ENCODE data around the gene MACROH2A1. TPM values are rescaled to one million over a fixed set of nuclear protein-coding genes. Genes with fewer than 3 reads are reported as not detected.

Gene MACROH2A1
- polyA plus RNA-seq, 2 of the 4 experiments (the other 2 are of a cell fraction) = 158 to 172 TPM

DNA sequence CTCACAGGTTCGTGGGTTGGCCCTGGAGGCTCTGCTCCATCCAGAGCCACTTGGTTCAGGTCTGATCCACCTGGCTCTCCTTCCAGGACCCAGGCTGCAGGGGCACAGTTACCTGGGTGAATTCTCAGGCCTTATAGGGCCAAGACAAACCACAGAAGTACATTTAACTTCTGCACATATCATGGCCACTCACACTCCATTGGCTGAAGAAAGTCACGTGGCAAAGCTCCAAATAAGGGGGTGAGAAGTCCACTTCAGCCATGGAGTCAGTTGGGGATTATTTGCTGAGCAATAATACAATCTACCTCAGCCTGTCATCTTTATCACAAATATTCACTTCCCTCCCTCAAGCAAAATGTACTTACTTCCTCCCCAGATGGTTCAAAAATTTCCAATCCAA lies 83.6 kb downstream of the MACROH2A1 start:
- FAIRE-seq = no peak
- Histone ChIP-seq H3K4me1 (peaks cover 7% of the 10 kb centered on the region), H3K27ac (no peak overlapping the region), H3K4me2 (no peak overlapping the region), H3K4me3 (no peak overlapping the region), H3K9me3 (no peaks in the 10 kb centered on the region)
- ATAC-seq = no peak
- DNase-seq (ENCODE audit: low read depth in 1 of 2, low spot score in 1 of 2) = no peak
- WGBS (ENCODE audit: missing lambda C conversion rate) = 35% methylated on average over 2 of the region's 2 CpGs
- ChIA-PET CTCF (interaction anchor here (1.5 to 2.2 kb wide), 2 partner anchors 9 to 11 kb away, joined by 4 read pairs; no protein-coding TSS in a partner anchor), POLR2A (no interaction called here)
- no peak for TF ChIP-seq FOXS1 (CRISPR knock-in tag; IDR thresholded peaks at IDR 0.05)
- no peak for TF ChIP-seq HEYL (CRISPR knock-in tag; IDR thresholded peaks at IDR 0.05)
- TF ChIP-seq, protein P1, sequence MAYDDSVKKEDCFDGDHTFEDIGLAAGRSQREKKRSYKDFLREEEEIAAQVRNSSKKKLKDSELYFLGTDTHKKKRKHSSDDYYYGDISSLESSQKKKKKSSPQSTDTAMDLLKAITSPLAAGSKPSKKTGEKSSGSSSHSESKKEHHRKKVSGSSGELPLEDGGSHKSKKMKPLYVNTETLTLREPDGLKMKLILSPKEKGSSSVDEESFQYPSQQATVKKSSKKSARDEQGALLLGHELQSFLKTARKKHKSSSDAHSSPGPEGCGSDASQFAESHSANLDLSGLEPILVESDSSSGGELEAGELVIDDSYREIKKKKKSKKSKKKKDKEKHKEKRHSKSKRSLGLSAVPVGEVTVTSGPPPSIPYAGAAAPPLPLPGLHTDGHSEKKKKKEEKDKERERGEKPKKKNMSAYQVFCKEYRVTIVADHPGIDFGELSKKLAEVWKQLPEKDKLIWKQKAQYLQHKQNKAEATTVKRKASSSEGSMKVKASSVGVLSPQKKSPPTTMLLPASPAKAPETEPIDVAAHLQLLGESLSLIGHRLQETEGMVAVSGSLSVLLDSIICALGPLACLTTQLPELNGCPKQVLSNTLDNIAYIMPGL (CRISPR knock-in tag; IDR thresholded peaks at IDR 0.05; ENCODE audit: borderline replicate concordance) = no peak
- no peak for TF ChIP-seq EHF (CRISPR knock-in tag; IDR thresholded peaks at IDR 0.05)
- no peak for TF ChIP-seq CBX2 (IDR thresholded peaks at IDR 0.05; ENCODE audit: borderline replicate concordance, low read depth)
- TF ChIP-seq, protein P2, sequence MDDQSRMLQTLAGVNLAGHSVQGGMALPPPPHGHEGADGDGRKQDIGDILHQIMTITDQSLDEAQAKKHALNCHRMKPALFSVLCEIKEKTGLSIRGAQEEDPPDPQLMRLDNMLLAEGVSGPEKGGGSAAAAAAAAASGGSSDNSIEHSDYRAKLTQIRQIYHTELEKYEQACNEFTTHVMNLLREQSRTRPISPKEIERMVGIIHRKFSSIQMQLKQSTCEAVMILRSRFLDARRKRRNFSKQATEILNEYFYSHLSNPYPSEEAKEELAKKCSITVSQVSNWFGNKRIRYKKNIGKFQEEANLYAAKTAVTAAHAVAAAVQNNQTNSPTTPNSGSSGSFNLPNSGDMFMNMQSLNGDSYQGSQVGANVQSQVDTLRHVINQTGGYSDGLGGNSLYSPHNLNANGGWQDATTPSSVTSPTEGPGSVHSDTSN (IDR thresholded peaks at IDR 0.05) = no peak
- TF ChIP-seq HOXB5 (CRISPR knock-in tag; IDR thresholded peaks at IDR 0.05) = no peak
- no peak for TF ChIP-seq RFX5 (IDR thresholded peaks at IDR 0.05)
- TF ChIP-seq ESRRA (IDR thresholded peaks at IDR 0.05; ENCODE audit: borderline replicate concordance, low read length) = no peak
- no peak for TF ChIP-seq JUN (IDR thresholded peaks at IDR 0.05)
- TF ChIP-seq MAFK (IDR thresholded peaks at IDR 0.05; ENCODE audit: partially characterized antibody) = no peak
- no peak for TF ChIP-seq RCOR1 (IDR thresholded peaks at IDR 0.05; ENCODE audit: low read depth, low read length)
- no peak for TF ChIP-seq EHMT2 (IDR thresholded peaks at IDR 0.05; ENCODE audit: low read depth)
- no peak for TF ChIP-seq MAZ (IDR thresholded peaks at IDR 0.05; ENCODE audit: borderline replicate concordance, low read depth, low read length)
- TF ChIP-seq NPAS2 (CRISPR knock-in tag; IDR thresholded peaks at IDR 0.05; ENCODE audit: borderline replicate concordance) = no peak
- TF ChIP-seq, protein P3, sequence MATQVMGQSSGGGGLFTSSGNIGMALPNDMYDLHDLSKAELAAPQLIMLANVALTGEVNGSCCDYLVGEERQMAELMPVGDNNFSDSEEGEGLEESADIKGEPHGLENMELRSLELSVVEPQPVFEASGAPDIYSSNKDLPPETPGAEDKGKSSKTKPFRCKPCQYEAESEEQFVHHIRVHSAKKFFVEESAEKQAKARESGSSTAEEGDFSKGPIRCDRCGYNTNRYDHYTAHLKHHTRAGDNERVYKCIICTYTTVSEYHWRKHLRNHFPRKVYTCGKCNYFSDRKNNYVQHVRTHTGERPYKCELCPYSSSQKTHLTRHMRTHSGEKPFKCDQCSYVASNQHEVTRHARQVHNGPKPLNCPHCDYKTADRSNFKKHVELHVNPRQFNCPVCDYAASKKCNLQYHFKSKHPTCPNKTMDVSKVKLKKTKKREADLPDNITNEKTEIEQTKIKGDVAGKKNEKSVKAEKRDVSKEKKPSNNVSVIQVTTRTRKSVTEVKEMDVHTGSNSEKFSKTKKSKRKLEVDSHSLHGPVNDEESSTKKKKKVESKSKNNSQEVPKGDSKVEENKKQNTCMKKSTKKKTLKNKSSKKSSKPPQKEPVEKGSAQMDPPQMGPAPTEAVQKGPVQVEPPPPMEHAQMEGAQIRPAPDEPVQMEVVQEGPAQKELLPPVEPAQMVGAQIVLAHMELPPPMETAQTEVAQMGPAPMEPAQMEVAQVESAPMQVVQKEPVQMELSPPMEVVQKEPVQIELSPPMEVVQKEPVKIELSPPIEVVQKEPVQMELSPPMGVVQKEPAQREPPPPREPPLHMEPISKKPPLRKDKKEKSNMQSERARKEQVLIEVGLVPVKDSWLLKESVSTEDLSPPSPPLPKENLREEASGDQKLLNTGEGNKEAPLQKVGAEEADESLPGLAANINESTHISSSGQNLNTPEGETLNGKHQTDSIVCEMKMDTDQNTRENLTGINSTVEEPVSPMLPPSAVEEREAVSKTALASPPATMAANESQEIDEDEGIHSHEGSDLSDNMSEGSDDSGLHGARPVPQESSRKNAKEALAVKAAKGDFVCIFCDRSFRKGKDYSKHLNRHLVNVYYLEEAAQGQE (IDR thresholded peaks at IDR 0.05) = no peak
- TF ChIP-seq CEBPB (IDR thresholded peaks at IDR 0.05) = no peak
- TF ChIP-seq, protein P4, sequence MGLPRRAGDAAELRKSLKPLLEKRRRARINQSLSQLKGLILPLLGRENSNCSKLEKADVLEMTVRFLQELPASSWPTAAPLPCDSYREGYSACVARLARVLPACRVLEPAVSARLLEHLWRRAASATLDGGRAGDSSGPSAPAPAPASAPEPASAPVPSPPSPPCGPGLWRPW (IDR thresholded peaks at IDR 0.05) = no peak
- TF ChIP-seq SMC3 (IDR thresholded peaks at IDR 0.05) = no peak

DNA sequence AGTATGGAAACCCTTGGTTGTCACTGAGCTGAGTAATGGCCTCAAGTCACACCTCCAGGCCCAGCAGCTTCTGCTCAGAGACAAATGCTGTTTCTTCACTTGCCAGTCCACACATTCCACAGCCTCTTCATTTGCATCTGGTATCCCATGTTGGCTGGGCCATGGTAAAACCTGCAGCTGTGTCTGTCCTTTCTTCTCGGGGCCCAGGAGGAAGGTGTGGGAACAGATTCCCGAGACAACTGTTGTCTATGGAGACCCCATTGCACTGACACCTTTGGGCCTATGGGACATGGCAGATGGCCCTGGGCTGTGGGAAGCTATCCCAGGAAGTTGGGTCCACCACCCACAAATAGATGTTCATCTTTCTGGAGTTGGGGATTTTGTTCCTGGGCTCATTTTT lies 85.1 kb downstream of the MACROH2A1 start:
- 71% methylated on average over 1 of the region's 2 CpGs for WGBS (ENCODE audit: missing lambda C conversion rate)
- CTCF ChIA-PET = interaction anchor here (1.2 to 2.2 kb wide), 3 partner anchors 10 to 13 kb away, joined by 3 to 4 read pairs (median 4); no protein-coding TSS in a partner anchor
- TF ChIP-seq JUNB (IDR thresholded peaks at IDR 0.05) = no peak
- no peak for TF ChIP-seq MYC (IDR thresholded peaks at IDR 0.05; ENCODE audit: borderline replicate concordance, low read length)
- TF ChIP-seq, protein P5, sequence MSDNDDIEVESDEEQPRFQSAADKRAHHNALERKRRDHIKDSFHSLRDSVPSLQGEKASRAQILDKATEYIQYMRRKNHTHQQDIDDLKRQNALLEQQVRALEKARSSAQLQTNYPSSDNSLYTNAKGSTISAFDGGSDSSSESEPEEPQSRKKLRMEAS (IDR thresholded peaks at IDR 0.05) = no peak
- TF ChIP-seq ZNF302 (CRISPR knock-in tag; IDR thresholded peaks at IDR 0.05) = no peak
- TF ChIP-seq CHD2 (IDR thresholded peaks at IDR 0.05; ENCODE audit: low read length, partially characterized antibody) = no peak
- TF ChIP-seq SREBF2 (IDR thresholded peaks at IDR 0.05) = no peak
- TF ChIP-seq, protein P6, sequence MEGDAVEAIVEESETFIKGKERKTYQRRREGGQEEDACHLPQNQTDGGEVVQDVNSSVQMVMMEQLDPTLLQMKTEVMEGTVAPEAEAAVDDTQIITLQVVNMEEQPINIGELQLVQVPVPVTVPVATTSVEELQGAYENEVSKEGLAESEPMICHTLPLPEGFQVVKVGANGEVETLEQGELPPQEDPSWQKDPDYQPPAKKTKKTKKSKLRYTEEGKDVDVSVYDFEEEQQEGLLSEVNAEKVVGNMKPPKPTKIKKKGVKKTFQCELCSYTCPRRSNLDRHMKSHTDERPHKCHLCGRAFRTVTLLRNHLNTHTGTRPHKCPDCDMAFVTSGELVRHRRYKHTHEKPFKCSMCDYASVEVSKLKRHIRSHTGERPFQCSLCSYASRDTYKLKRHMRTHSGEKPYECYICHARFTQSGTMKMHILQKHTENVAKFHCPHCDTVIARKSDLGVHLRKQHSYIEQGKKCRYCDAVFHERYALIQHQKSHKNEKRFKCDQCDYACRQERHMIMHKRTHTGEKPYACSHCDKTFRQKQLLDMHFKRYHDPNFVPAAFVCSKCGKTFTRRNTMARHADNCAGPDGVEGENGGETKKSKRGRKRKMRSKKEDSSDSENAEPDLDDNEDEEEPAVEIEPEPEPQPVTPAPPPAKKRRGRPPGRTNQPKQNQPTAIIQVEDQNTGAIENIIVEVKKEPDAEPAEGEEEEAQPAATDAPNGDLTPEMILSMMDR (IDR thresholded peaks at IDR 0.05) = no peak
- TF ChIP-seq HEYL (CRISPR knock-in tag; IDR thresholded peaks at IDR 0.05) = no peak
- no peak for TF ChIP-seq BHLHE40 (IDR thresholded peaks at IDR 0.05; ENCODE audit: low read depth, low read length)
- no peak for TF ChIP-seq FOSL2 (IDR thresholded peaks at IDR 0.05)
- no peak for TF ChIP-seq FOSL2 (CRISPR knock-in tag; IDR thresholded peaks at IDR 0.05)

More for the DNA sequence above, 85.1 kb downstream of the MACROH2A1 start:
- Histone ChIP-seq H3K4me1 (peaks cover 21% of the 10 kb centered on the region), H3K4me2 (no peak overlapping the region), H3K27ac (no peak overlapping the region), H3K4me3 (no peak overlapping the region), H3K9me3 (no peaks in the 10 kb centered on the region)
- no peak for FAIRE-seq
- POLR2A ChIA-PET = no interaction called here
- no peak for ATAC-seq
- no peak for DNase-seq (ENCODE audit: low read depth in 1 of 2, low spot score in 1 of 2)
